ENCODE data around the gene ZNF763.
"Not testable (repeated sequence)": the region's sequence is repeated elsewhere in the genome, so short reads cannot be mapped to it uniquely, and the experiment has no call there.

Gene ZNF763

GRCh38 chr19:11927227-11927626 is 37.6 kb upstream of the ZNF763 start:
- Histone ChIP-seq H3K4me2 (ENCODE audit: low read length) (peak overlapping the region; percentile 22), H3K4me1 (peaks cover 20% of the 10 kb centered on the region), H3K4me3 (ENCODE audit: low read depth, low read length) (peak overlapping the region; percentile 2), H3K9me3 (ENCODE audit: control insufficient read depth, low read length) (no peaks in the 10 kb centered on the region), H3K36me3 (ENCODE audit: control insufficient read depth, insufficient read depth, low read length) (no peaks in the 10 kb centered on the region), H3K79me2 (peaks cover 13% of the 10 kb centered on the region), H3K27me3 (ENCODE audit: control insufficient read depth, insufficient read depth, low read length) (no peaks in the 10 kb centered on the region), H3K27ac (no peak overlapping the region), H3K9ac (no peak overlapping the region), H2AFZ (no peak overlapping the region)
- no peak for TF ChIP-seq CTCF (IDR thresholded peaks at IDR 0.05)

- no peak overlapping the region for H3K4me3 ChIP-seq (ENCODE audit: low read depth, low read length)
- H3K4me1 ChIP-seq: peaks cover 11% of the 10 kb centered on the region
- no peak overlapping the region for H2AFZ ChIP-seq
- no peak overlapping the region for H3K9ac ChIP-seq
- H3K27me3 ChIP-seq (ENCODE audit: control insufficient read depth, insufficient read depth, low read length): no peaks in the 10 kb centered on the region
- H3K4me2 ChIP-seq (ENCODE audit: low read length): peak overlapping the region; percentile 42
- H3K79me2 ChIP-seq: peaks cover 32% of the 10 kb centered on the region
- H3K36me3 ChIP-seq (ENCODE audit: control insufficient read depth, insufficient read depth, low read length): no peaks in the 10 kb centered on the region
- H3K27ac ChIP-seq: peak overlapping the region; percentile 55
- no peak for TF ChIP-seq CTCF (IDR thresholded peaks at IDR 0.05)
- H3K9me3 ChIP-seq (ENCODE audit: control insufficient read depth, low read length): no peaks in the 10 kb centered on the region
Measured at GRCh38 chr19:11931051-11931450, 33.8 kb upstream of the ZNF763 start.

GRCh38 chr19:11931513-11931912 is 33.3 kb upstream of the ZNF763 start:
- H3K36me3 ChIP-seq (ENCODE audit: control insufficient read depth, insufficient read depth, low read length): no peaks in the 10 kb centered on the region

GRCh38 chr19:11935829-11936228 is 29.0 kb upstream of the ZNF763 start:
- not testable (repeated sequence) for H3K4me3 ChIP-seq (ENCODE audit: low read depth, low read length); H3K27me3 ChIP-seq (ENCODE audit: control insufficient read depth, insufficient read depth, low read length); H2AFZ ChIP-seq; H3K27ac ChIP-seq; H3K9me3 ChIP-seq (ENCODE audit: control insufficient read depth, low read length); H3K9ac ChIP-seq; H3K4me1 ChIP-seq; H3K4me2 ChIP-seq (ENCODE audit: low read length); H3K36me3 ChIP-seq (ENCODE audit: control insufficient read depth, insufficient read depth, low read length)
- H3K79me2 ChIP-seq: peaks cover 45% of the 10 kb centered on the region

More at GRCh38 chr19:11931513-11931912, 33.3 kb upstream of the ZNF763 start:
- H3K4me3 ChIP-seq (ENCODE audit: low read depth, low read length): no peak overlapping the region
- H3K79me2 ChIP-seq: peaks cover 29% of the 10 kb centered on the region
- H2AFZ ChIP-seq: no peak overlapping the region
- H3K4me2 ChIP-seq (ENCODE audit: low read length): peak overlapping the region; percentile 42
- peak overlapping the region; percentile 55 for H3K27ac ChIP-seq
- no peak for TF ChIP-seq CTCF (IDR thresholded peaks at IDR 0.05)
- peaks cover 9% of the 10 kb centered on the region for H3K4me1 ChIP-seq
- no peak overlapping the region for H3K9ac ChIP-seq
- no peaks in the 10 kb centered on the region for H3K27me3 ChIP-seq (ENCODE audit: control insufficient read depth, insufficient read depth, low read length)
- no peaks in the 10 kb centered on the region for H3K9me3 ChIP-seq (ENCODE audit: control insufficient read depth, low read length)

- not testable (repeated sequence) for H3K27ac ChIP-seq; H3K4me2 ChIP-seq (ENCODE audit: low read length); H3K27me3 ChIP-seq (ENCODE audit: control insufficient read depth, insufficient read depth, low read length); H3K4me3 ChIP-seq (ENCODE audit: low read depth, low read length); H2AFZ ChIP-seq; H3K4me1 ChIP-seq; H3K9me3 ChIP-seq (ENCODE audit: control insufficient read depth, low read length); H3K9ac ChIP-seq; H3K36me3 ChIP-seq (ENCODE audit: control insufficient read depth, insufficient read depth, low read length)
- H3K79me2 ChIP-seq: peaks cover 57% of the 10 kb centered on the region
Measured at GRCh38 chr19:11938383-11938782, 26.5 kb upstream of the ZNF763 start.

GRCh38 chr19:11941361-11941887 is 23.4 kb upstream of the ZNF763 start:
- H3K27me3 ChIP-seq (ENCODE audit: control insufficient read depth, insufficient read depth, low read length); H3K36me3 ChIP-seq (ENCODE audit: control insufficient read depth, insufficient read depth, low read length); H3K4me1 ChIP-seq; H2AFZ ChIP-seq; H3K9me3 ChIP-seq (ENCODE audit: control insufficient read depth, low read length); H3K9ac ChIP-seq; H3K4me2 ChIP-seq (ENCODE audit: low read length); H3K27ac ChIP-seq; H3K4me3 ChIP-seq (ENCODE audit: low read depth, low read length): not testable (repeated sequence)
- peaks cover 41% of the 10 kb centered on the region for H3K79me2 ChIP-seq
